K562 (cell line): ENCODE data around the gene SLC13A4.

ENCODE experiments used
- CTCF ChIP-seq, 3 experiments: IDR thresholded peaks in 2 of 3; conservative IDR thresholded peaks in 1 of 3; 2 replicates each; pipeline ENCODE4 v1.5.1; 2011 to 2012; ENCODE audit warnings: low read length in 3 of 3, mild to moderate bottlenecking in 3 of 3, control low read depth in 2 of 3, improper control_type of control experiment in 1 of 3, inconsistent platforms in 1 of 3, low read depth in 1 of 3, mixed read lengths in 1 of 3, moderate library complexity in 1 of 3; ENCODE audit not compliant: insufficient read depth in 2 of 3
- ELF4 ChIP-seq: fragments of 450-650 bp; formaldehyde crosslinking; IDR thresholded peaks from 2 replicates; pipeline ENCODE4 v1.4.0; 2022; ENCODE audit warnings: missing genetic modification characterization
- GTF2E2 ChIP-seq: fragments of 200-800 bp; sonication (Bioruptor generic); IDR thresholded peaks from 2 replicates; pipeline ENCODE4 v1.6.1; 2016; ENCODE audit warnings: missing genetic modification characterization, missing compliant biosample characterization
- NR2C2 ChIP-seq, 2 experiments: fragments of 200-800 bp in 1 of 2; sonication (Bioruptor generic) in 1 of 2; sonication (generic) in 1 of 2; formaldehyde crosslinking in 1 of 2; IDR thresholded peaks; 2 replicates each; pipeline versions ENCODE4 v1.6.1 to v1.8.0; 2016 to 2022; ENCODE audit warnings: mild to moderate bottlenecking in 1 of 2, missing compliant biosample characterization in 1 of 2, missing genetic modification characterization in 1 of 2, missing genetic modification reagents in 1 of 2
- RBM25 ChIP-seq: fragments of 200-400 bp; formaldehyde crosslinking; IDR thresholded peaks from 2 replicates; pipeline ENCODE4 v1.6.1; 2018; ENCODE audit warnings: low read length, low read depth, moderate library complexity; ENCODE audit not compliant: severe bottlenecking
- ZNF449 ChIP-seq: fragments of 250-450 bp; sonication (Bioruptor Pico); IDR thresholded peaks from 2 replicates; pipeline ENCODE4 v1.8.0; 2022; ENCODE audit warnings: moderate library complexity, mild to moderate bottlenecking, inconsistent platforms

GRCh38 chr7:135659159-135659846, 68.7 kb downstream of the SLC13A4 start:
- TF ChIP-seq RBM25 (no peak), GTF2E2 (tag) (no peak), CTCF (IDR thresholded peaks at IDR 0.05 in 2 of 3, conservative IDR thresholded peaks at IDR 0.05 in 1 of 3; ENCODE audit: insufficient read depth in 2 of 3, low read depth in 1 of 3, low read length in 3 of 3) (no peak), NR2C2 (CRISPR knock-in tag; IDR thresholded peaks at IDR 0.05) (no peak), NR2C2 (tag; IDR thresholded peaks at IDR 0.05) (no peak), ZNF449 (no peak), ELF4 (CRISPR knock-in tag) (no peak)
